Natural killer cell (primary cell): ENCODE results near the gene PML. TPM values are rescaled to one million over a fixed set of nuclear protein-coding genes. Genes with fewer than 3 reads are reported as not detected.
A peak's percentile ranks its signal among the peaks of the same experiment; 100 is the strongest.
"Not testable (repeated sequence)": the region's sequence is repeated elsewhere in the genome, so short reads cannot be mapped to it uniquely, and the experiment has no call there.

Experiments used
- ATAC-seq, 3 donors: fragments of 150-1000 bp in 2 of 3; fragments of 200-7000 bp in 1 of 3; cut with Tn5 transposase; 1 replicate in 1 of 3; 2 replicates in 2 of 3; pipeline ENCODE4 v1.10.0; 2021; ENCODE audit warnings: mild to moderate bottlenecking in 2 of 3, moderate library complexity in 2 of 3
- DNase-seq, 2 donors: peaks; one replicate each; pipeline versions ENCODE4 v3.0.0 to v3.0.0-alpha.2; 2013 to 2021; ENCODE audit warnings: mixed read lengths in 1 of 2
- H3K27ac ChIP-seq: one replicate; pipeline ENCODE4 v1.5.1; 2013; ENCODE audit warnings: mild to moderate bottlenecking, low read length
- H3K27me3 ChIP-seq: one replicate; pipeline ENCODE4 v1.6.1; 2013; ENCODE audit warnings: low read length; ENCODE audit not compliant: control insufficient read depth, insufficient read depth
- H3K36me3 ChIP-seq: one replicate; pipeline ENCODE4 v1.6.1; 2013; ENCODE audit warnings: low read length; ENCODE audit not compliant: control insufficient read depth, insufficient read depth
- H3K4me1 ChIP-seq: one replicate; pipeline ENCODE4 v1.6.1; 2013; ENCODE audit warnings: low read length; ENCODE audit not compliant: control insufficient read depth, insufficient read depth
- H3K4me3 ChIP-seq: one replicate; pipeline ENCODE4 v1.5.1; 2013; ENCODE audit warnings: low read length
- H3K9me3 ChIP-seq: one replicate; pipeline ENCODE4 v1.6.1; 2013; ENCODE audit warnings: low read length; ENCODE audit not compliant: control insufficient read depth, insufficient read depth
- H3K27ac Mint-ChIP-seq, 2 donors: one replicate each; pipeline ENCODE4 v1.8.0; 2022; ENCODE audit warnings: mild to moderate bottlenecking in 2 of 2, mixed read lengths in 2 of 2, moderate library complexity in 1 of 2
- H3K27me3 Mint-ChIP-seq, 2 donors: one replicate each; pipeline ENCODE4 v1.8.0; 2022; ENCODE audit warnings: low read depth in 2 of 2, mixed read lengths in 2 of 2
- H3K36me3 Mint-ChIP-seq: one replicate; pipeline ENCODE4 v1.8.0; 2022; ENCODE audit warnings: mixed read lengths
- H3K4me1 Mint-ChIP-seq, 2 donors: one replicate each; pipeline ENCODE4 v1.8.0; 2022; ENCODE audit warnings: mixed read lengths in 2 of 2
- H3K4me3 Mint-ChIP-seq: one replicate; pipeline ENCODE4 v1.8.0; 2022; ENCODE audit warnings: mild to moderate bottlenecking, moderate library complexity, mixed read lengths
- H3K9me3 Mint-ChIP-seq, 2 donors: one replicate each; pipeline ENCODE4 v1.8.0; 2022; ENCODE audit warnings: mixed read lengths in 2 of 2
- WGBS: methylation state at CpG from one replicate; pipeline ENCODE4 v1.1.7; 2013; ENCODE audit warnings: missing lambda C conversion rate; ENCODE audit not compliant: insufficient coverage; 5-methylcytosine and 5-hydroxymethylcytosine counted together
- intact Hi-C: fragments of 100-400 bp; cut with micrococcal nuclease; formaldehyde crosslinking; loops from one replicate; pipeline ENCODE4 v1.14.2; 2022
- total RNA-seq, 4 donors: library from RNA; stranded (reverse); fragments of 120-200 nt in 1 of 4; gene quantifications; one replicate each; pipeline versions ENCODE4 v1.2.3 to v1.2.4, GENCODE V29; 2013 to 2022
- TF ChIP-seq, protein P1 (sequence below): fragments of 200-600 bp; IDR thresholded peaks from one replicate; pipeline ENCODE4 v1.8.0; 2022; ENCODE audit warnings: antibody characterized with exemption

The PML gene
- total RNA-seq, 3 donors from 2014 or later (not counting 1 experiment from before 2014, with no cell fraction given) = 65.8 to 68.7 (median 67.6) TPM

DNA sequence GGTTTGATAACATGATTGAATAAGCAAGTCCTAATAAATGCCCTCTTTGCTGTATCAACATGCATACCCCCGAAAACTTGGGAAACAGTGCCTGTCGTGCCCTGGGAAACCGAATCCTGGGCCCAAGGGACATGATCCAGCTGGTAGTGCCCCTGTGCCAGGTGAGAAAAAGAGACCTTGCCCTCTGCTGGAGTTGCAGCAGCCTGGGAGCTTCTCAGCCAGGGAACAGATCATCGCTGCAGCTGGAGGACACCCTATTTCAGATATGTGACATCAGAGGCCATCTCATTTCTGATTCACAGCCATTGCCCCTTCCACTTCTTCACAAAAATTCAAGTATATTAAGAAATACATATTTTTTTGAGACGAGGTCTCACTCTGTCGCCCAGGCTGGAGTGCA, 34.7 kb upstream of the PML start:
- intact Hi-C loops = loop anchor here (10.0 kb wide), 1 partner anchor 85 kb away; the partner anchor contains the start of gene TBC1D21
- TF ChIP-seq, protein P1, sequence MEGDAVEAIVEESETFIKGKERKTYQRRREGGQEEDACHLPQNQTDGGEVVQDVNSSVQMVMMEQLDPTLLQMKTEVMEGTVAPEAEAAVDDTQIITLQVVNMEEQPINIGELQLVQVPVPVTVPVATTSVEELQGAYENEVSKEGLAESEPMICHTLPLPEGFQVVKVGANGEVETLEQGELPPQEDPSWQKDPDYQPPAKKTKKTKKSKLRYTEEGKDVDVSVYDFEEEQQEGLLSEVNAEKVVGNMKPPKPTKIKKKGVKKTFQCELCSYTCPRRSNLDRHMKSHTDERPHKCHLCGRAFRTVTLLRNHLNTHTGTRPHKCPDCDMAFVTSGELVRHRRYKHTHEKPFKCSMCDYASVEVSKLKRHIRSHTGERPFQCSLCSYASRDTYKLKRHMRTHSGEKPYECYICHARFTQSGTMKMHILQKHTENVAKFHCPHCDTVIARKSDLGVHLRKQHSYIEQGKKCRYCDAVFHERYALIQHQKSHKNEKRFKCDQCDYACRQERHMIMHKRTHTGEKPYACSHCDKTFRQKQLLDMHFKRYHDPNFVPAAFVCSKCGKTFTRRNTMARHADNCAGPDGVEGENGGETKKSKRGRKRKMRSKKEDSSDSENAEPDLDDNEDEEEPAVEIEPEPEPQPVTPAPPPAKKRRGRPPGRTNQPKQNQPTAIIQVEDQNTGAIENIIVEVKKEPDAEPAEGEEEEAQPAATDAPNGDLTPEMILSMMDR = no peak
- H3K4me1 Mint-ChIP-seq = peaks cover 20 to 26% of the 10 kb centered on the region in 2 donors
- Histone ChIP-seq H3K9me3 (no peaks in the 10 kb centered on the region), H3K27ac (no peak overlapping the region), H3K4me3 (no peak overlapping the region), H3K27me3 (no peaks in the 10 kb centered on the region), H3K36me3 (no peaks in the 10 kb centered on the region), H3K4me1 (peaks cover 21% of the 10 kb centered on the region)
- WGBS = 93% methylated on average over 6 of the region's 6 CpGs
- peaks cover 7 to 17% of the 10 kb centered on the region in 2 donors for H3K27me3 Mint-ChIP-seq
- H3K36me3 Mint-ChIP-seq = no peaks in the 10 kb centered on the region
- H3K4me3 Mint-ChIP-seq = no peak overlapping the region
- peak overlapping the region in 1 of 2 donors; percentile 72 for H3K27ac Mint-ChIP-seq
- no peaks in the 10 kb centered on the region for H3K9me3 Mint-ChIP-seq
- ATAC-seq (no peak), DNase-seq (no peak)

GRCh38 chr15:73960472-73961070, 33.9 kb upstream of the PML start:
- H3K36me3 ChIP-seq, H3K27me3 ChIP-seq, ATAC-seq, H3K27ac ChIP-seq, H3K9me3 Mint-ChIP-seq, H3K27ac Mint-ChIP-seq, H3K9me3 ChIP-seq, H3K4me3 ChIP-seq, H3K36me3 Mint-ChIP-seq, H3K4me3 Mint-ChIP-seq, DNase-seq: not testable (repeated sequence)
- intact Hi-C loops = loop anchor here (10.0 kb wide), 1 partner anchor 86 kb away; the partner anchor contains the start of gene TBC1D21
- peaks cover 29% of the 10 kb centered on the region for H3K4me1 ChIP-seq
- WGBS = 88% methylated on average over 7 of the region's 7 CpGs
- Mint-ChIP-seq H3K27me3 (peaks cover 7 to 17% of the 10 kb centered on the region in 2 donors), H3K4me1 (peaks cover 25 to 34% of the 10 kb centered on the region in 2 donors)

GRCh38 chr15:73962433-73962832, 32.1 kb upstream of the PML start:
- no peaks in the 10 kb centered on the region for H3K36me3 ChIP-seq
- peaks cover 28 to 40% of the 10 kb centered on the region in 2 donors for H3K4me1 Mint-ChIP-seq
- no peak overlapping the region for H3K4me3 ChIP-seq
- peaks cover 30% of the 10 kb centered on the region for H3K4me1 ChIP-seq
- H3K27me3 ChIP-seq = no peaks in the 10 kb centered on the region
- H3K27ac ChIP-seq = no peak overlapping the region
- WGBS = 81% methylated on average over 4 of the region's 5 CpGs
- peaks cover 3 to 10% of the 10 kb centered on the region in 2 donors for H3K27me3 Mint-ChIP-seq
- H3K9me3 Mint-ChIP-seq = no peaks in the 10 kb centered on the region
- no peak overlapping the region for H3K27ac Mint-ChIP-seq
- no peaks in the 10 kb centered on the region for H3K9me3 ChIP-seq
- DNase-seq (no peak), ATAC-seq (no peak)
- TF ChIP-seq, protein P1 = no peak
- no peaks in the 10 kb centered on the region for H3K36me3 Mint-ChIP-seq
- intact Hi-C loops = loop anchor here (10.0 kb wide), 1 partner anchor 88 kb away; the partner anchor contains the start of gene TBC1D21
- H3K4me3 Mint-ChIP-seq = no peak overlapping the region

GRCh38 chr15:73964736-73965093, 29.8 kb upstream of the PML start:
- Histone ChIP-seq H3K36me3 (no peaks in the 10 kb centered on the region), H3K27me3 (no peaks in the 10 kb centered on the region), H3K4me1 (peaks cover 20% of the 10 kb centered on the region), H3K9me3 (no peaks in the 10 kb centered on the region), H3K4me3 (no peak overlapping the region), H3K27ac (no peak overlapping the region)
- TF ChIP-seq, protein P1 = peak; percentile 93
- peaks cover 3 to 7% of the 10 kb centered on the region in 2 donors for H3K27me3 Mint-ChIP-seq
- no peaks in the 10 kb centered on the region for H3K9me3 Mint-ChIP-seq
- H3K4me3 Mint-ChIP-seq = peak overlapping the region; percentile 8
- 4% methylated on average over 11 of the region's 11 CpGs for WGBS
- intact Hi-C loops = loop anchor here (1.0 to 10.0 kb wide), 2 partner anchors 13 to 90 kb away; partner anchors contain the start of gene TBC1D21
- no peaks in the 10 kb centered on the region for H3K36me3 Mint-ChIP-seq
- no peak overlapping the region for H3K27ac Mint-ChIP-seq
- H3K4me1 Mint-ChIP-seq = peaks cover 20 to 27% of the 10 kb centered on the region in 2 donors
- ATAC-seq = peak; percentile 95 to 98 (median 97)
- DNase-seq = peak; percentile 81 to 93
